Skeletal muscle tissue (tissue), 4 donors: Measurements from ENCODE around the gene B3GNT3. TPM values are rescaled to one million over a fixed set of nuclear protein-coding genes. Genes with fewer than 3 reads are reported as not detected.

ENCODE experiments used
- H3K27ac ChIP-seq: one replicate; pipeline ENCODE4 v1.7.0; 2013; ENCODE audit warnings: mild to moderate bottlenecking, low read depth, low read length, inconsistent platforms
- H3K27me3 ChIP-seq, 3 donors: one replicate each; pipeline ENCODE4 v1.7.0; 2013; ENCODE audit warnings: low read length in 3 of 3; ENCODE audit not compliant: control insufficient read depth in 3 of 3, insufficient read depth in 3 of 3
- H3K36me3 ChIP-seq, 3 donors: one replicate each; pipeline ENCODE4 v1.7.0; 2013; ENCODE audit warnings: low read length in 3 of 3; ENCODE audit not compliant: control insufficient read depth in 3 of 3, insufficient read depth in 3 of 3
- H3K4me1 ChIP-seq, 3 donors: one replicate each; pipeline ENCODE4 v1.7.0; 2013; ENCODE audit warnings: low read length in 3 of 3, mild to moderate bottlenecking in 3 of 3; ENCODE audit not compliant: control insufficient read depth in 3 of 3, insufficient read depth in 3 of 3
- H3K4me3 ChIP-seq, 3 donors: one replicate each; pipeline ENCODE4 v1.7.0; 2013; ENCODE audit warnings: low read length in 3 of 3
- H3K9ac ChIP-seq, 3 donors: one replicate each; pipeline ENCODE4 v1.7.0; 2013; ENCODE audit warnings: low read length in 3 of 3, mild to moderate bottlenecking in 3 of 3, moderate library complexity in 2 of 3, low read depth in 1 of 3
- H3K9me3 ChIP-seq, 3 donors: one replicate each; pipeline ENCODE4 v1.7.0; 2013; ENCODE audit warnings: low read length in 3 of 3; ENCODE audit not compliant: control insufficient read depth in 3 of 3
- total RNA-seq: library from RNA; depleted of rRNA; stranded (reverse); fragments of >200 nt; gene quantifications from one replicate; pipeline ENCODE4 v1.2.3, GENCODE V29; 2014
- donor health status: Osteomylitis.

The B3GNT3 gene
- total RNA-seq, 1 donor from 2014 or later, result not detected

GRCh38 chr19:17842663-17843291 is 47.8 kb downstream of the B3GNT3 start:
- Histone ChIP-seq H3K4me1 (no peaks in the 10 kb centered on the region), H3K4me3 (no peak overlapping the region), H3K36me3 (no peaks in the 10 kb centered on the region), H3K27ac (no peak overlapping the region), H3K27me3 (peaks cover 30 to 59% (median 45%) of the 10 kb centered on the region in 3 donors), H3K9me3 (no peaks in the 10 kb centered on the region), H3K9ac (no peak overlapping the region)

- Histone ChIP-seq H3K27me3 (peaks cover 30 to 60% (median 45%) of the 10 kb centered on the region in 3 donors), H3K9ac (no peak overlapping the region), H3K36me3 (no peaks in the 10 kb centered on the region), H3K9me3 (no peaks in the 10 kb centered on the region), H3K27ac (no peak overlapping the region), H3K4me3 (no peak overlapping the region), H3K4me1 (peaks cover 0 to 3% (median 0%) of the 10 kb centered on the region in 3 donors)
Observed at GRCh38 chr19:17843292-17843827, 48.4 kb downstream of the B3GNT3 start.

GRCh38 chr19:17843908-17844490 is 49.1 kb downstream of the B3GNT3 start:
- H3K4me3 ChIP-seq, result no peak overlapping the region
- H3K9me3 ChIP-seq, result no peaks in the 10 kb centered on the region
- no peak overlapping the region for H3K27ac ChIP-seq
- peaks cover 0 to 3% (median 0%) of the 10 kb centered on the region in 3 donors for H3K4me1 ChIP-seq
- no peaks in the 10 kb centered on the region for H3K36me3 ChIP-seq
- peaks cover 30 to 62% (median 44%) of the 10 kb centered on the region in 3 donors for H3K27me3 ChIP-seq
- no peak overlapping the region for H3K9ac ChIP-seq

DNA sequence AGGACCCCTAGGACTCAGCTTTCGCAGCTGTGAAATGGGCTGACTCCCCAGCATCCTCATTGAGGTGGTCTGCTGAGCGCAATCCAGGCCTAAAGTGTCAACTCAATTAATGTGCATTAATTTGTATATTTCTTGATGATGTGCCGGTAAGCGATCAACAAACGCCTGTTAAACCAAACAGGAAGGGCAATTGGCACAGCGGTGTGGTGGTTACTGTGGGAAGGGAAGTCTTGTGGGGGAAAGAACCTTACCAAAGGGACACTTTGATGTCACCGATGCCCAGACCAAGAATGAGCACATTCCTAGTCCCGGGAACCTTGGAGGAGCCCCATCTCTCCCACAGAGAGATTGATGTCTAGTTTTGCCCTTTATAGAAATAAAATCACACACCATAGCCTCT is 51.2 kb downstream of the B3GNT3 start:
- H3K27ac ChIP-seq, result no peak overlapping the region
- H3K9me3 ChIP-seq, result no peaks in the 10 kb centered on the region
- no peaks in the 10 kb centered on the region for H3K36me3 ChIP-seq
- no peak overlapping the region for H3K9ac ChIP-seq
- no peak overlapping the region for H3K4me3 ChIP-seq
- peaks cover 0 to 3% (median 0%) of the 10 kb centered on the region in 3 donors for H3K4me1 ChIP-seq
- peaks cover 24 to 47% (median 30%) of the 10 kb centered on the region in 3 donors for H3K27me3 ChIP-seq

DNA sequence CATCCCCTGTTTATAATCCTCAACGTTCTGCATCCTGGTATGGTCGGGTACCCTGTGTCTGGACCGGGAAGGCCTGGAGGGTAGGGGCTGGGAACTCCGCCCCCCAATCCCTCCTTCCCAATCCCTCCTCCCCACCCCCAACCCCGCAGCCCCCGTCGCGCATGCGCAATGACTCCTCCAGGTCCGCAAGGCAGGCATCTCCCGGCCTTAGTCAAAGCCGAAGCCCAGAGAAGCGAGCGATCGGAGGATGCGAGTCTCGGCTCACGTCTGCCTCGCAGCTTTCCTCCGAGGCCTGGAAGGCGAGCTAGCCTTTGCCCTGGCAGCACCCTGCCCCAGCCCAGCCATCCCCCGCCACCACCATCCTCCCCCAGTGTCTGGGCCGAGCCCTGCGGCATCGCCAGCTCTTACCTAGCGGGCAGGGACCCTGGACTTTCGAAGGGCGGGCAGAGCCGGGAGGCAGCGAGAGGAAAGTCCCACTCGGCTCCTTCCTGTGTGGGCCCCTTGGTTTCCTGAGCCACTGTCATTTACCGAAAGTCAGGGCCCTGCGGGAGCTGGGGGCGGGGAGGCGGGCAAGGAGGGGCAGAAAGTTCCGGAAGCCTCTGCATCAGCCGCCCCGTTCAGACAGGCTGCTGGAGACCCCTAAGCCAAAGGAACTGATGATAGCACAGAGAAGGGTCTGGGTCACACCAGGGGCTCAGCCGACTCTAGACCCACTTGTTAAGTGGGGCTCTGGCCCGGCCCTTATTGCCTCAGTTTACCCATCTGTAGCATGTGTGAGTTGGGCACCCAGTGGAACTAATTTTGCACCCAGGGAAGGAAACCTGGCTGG is 52.8 kb downstream of the B3GNT3 start, which contains the start of gene JAK3:
JAK3 (minus strand) TSS at position 445 of the 829 bp plus-strand sequence. CDS start 3,565 bp downstream, outside the sequence.
- Histone ChIP-seq H3K36me3 (no peaks in the 10 kb centered on the region), H3K9me3 (no peaks in the 10 kb centered on the region), H3K4me1 (peaks cover 0 to 3% (median 0%) of the 10 kb centered on the region in 3 donors), H3K27ac (no peak within 1 kb of the TSS), H3K4me3 (peak within 1 kb of the TSS; percentile 13 to 30 (median 20)), H3K27me3 (peaks cover 16 to 34% (median 17%) of the 10 kb centered on the region in 3 donors), H3K9ac (peak within 1 kb of the TSS in 1 of 3 donors; percentile 50)

DNA sequence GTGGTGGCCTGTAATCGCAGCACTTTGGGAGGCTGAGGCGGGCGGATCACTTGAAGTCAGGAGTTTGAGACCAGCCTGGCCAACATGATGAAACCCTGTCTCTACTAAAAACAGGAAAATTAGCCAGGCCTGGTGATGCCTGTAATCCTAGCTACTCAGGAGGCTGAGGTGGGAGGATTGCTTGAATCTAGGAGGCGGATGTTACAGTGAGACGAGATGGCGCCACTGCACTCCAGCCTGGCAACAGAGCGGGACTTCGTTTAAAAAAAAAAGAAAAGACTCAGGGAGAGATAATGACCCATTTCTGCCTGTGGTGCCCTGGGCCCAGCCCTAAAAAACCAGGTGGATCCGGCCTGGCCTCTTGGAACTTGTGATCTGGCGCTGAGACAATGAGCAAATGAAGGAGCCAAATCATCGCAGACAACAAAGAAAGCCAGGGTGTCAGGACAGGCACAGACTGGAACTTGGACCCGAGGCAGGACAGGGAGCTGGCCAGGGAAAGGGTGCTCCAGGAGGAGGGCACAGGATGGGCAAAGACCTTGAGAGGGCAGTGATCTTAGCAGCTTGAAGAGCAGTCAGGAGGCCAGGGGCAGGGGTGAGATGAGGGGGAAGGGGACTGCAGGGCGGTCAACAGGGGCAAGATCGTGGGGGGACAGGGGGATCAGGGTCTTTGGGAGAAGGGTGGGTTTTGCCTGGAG is 53.8 kb downstream of the B3GNT3 start:
- H3K9me3 ChIP-seq, result no peaks in the 10 kb centered on the region
- no peak overlapping the region for H3K27ac ChIP-seq
- peaks cover 0 to 3% (median 0%) of the 10 kb centered on the region in 3 donors for H3K4me1 ChIP-seq
- peaks cover 6 to 24% (median 10%) of the 10 kb centered on the region in 3 donors for H3K27me3 ChIP-seq
- H3K9ac ChIP-seq, result no peak overlapping the region
- H3K4me3 ChIP-seq, result no peak overlapping the region
- H3K36me3 ChIP-seq, result no peaks in the 10 kb centered on the region

- H3K27me3 ChIP-seq, result peaks cover 0 to 6% (median 0%) of the 10 kb centered on the region in 3 donors
- H3K36me3 ChIP-seq, result no peaks in the 10 kb centered on the region
- peaks cover 0 to 4% (median under 1%) of the 10 kb centered on the region in 3 donors for H3K4me1 ChIP-seq
- no peak overlapping the region for H3K9ac ChIP-seq
- H3K27ac ChIP-seq, result no peak overlapping the region
- H3K4me3 ChIP-seq, result no peak overlapping the region
- H3K9me3 ChIP-seq, result no peaks in the 10 kb centered on the region
Observed at GRCh38 chr19:17854061-17854460, 59.1 kb downstream of the B3GNT3 start.

GRCh38 chr19:17855280-17856152 is 60.6 kb downstream of the B3GNT3 start:
- Histone ChIP-seq H3K4me1 (peaks cover 2 to 12% (median 4%) of the 10 kb centered on the region in 3 donors), H3K9ac (no peak overlapping the region), H3K27ac (no peak overlapping the region), H3K27me3 (peaks cover 0 to 5% (median 0%) of the 10 kb centered on the region in 3 donors), H3K4me3 (no peak overlapping the region), H3K9me3 (no peaks in the 10 kb centered on the region), H3K36me3 (peaks cover 0 to 2% (median 0%) of the 10 kb centered on the region in 3 donors)
